Subcutaneous adipose tissue (tissue), 4 donors: ENCODE results near the gene RAB32. TPM values are rescaled to one million over a fixed set of nuclear protein-coding genes. Genes with fewer than 3 reads are reported as not detected.

Source experiments
- total RNA-seq, 4 donors: library from RNA; depleted of rRNA; stranded (reverse); fragments of >200 nt; gene quantifications; one replicate each; pipeline ENCODE4 v1.1.0, GENCODE V29; 2016
- TF ChIP-seq, protein P1 (sequence below): fragments of 450-650 bp; IDR thresholded peaks from one replicate; pipeline ENCODE4 v1.5.1; 2016; ENCODE audit warnings: low read depth, mild to moderate bottlenecking, control low read depth, antibody characterized with exemption, moderate library complexity

RAB32 gene
- total RNA-seq, 4 donors from 2014 or later = 17.0 to 47.8 (median 39.8) TPM

DNA sequence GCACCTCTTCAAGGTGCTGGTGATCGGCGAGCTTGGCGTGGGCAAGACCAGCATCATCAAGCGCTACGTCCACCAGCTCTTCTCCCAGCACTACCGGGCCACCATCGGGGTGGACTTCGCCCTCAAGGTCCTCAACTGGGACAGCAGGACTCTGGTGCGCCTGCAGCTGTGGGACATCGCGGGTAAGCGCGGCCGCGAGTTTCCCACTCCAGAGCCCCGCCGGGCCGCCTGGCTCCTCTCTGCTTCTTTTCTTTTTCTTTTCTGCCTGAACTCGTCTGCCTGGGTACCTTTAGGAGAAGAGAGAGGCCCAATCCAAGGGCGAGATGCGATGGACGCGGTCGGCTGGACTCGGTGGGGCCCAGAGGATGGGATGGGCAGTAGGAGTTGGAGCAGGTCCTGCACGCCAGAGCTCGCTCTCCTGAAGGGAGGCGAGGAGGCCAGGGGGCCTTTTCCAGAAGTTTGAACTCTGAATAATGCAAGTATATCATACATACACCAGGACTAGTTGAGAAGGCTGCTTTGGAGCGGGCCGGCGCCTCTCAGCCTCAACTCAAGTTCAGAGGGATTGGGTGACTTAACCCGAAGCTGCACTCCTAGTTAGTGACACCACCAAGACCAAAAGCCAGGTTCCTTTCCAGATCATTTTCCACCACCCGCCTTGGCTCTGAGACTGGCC lies 445 bp downstream of the RAB32 start:
- TF ChIP-seq, protein P1, sequence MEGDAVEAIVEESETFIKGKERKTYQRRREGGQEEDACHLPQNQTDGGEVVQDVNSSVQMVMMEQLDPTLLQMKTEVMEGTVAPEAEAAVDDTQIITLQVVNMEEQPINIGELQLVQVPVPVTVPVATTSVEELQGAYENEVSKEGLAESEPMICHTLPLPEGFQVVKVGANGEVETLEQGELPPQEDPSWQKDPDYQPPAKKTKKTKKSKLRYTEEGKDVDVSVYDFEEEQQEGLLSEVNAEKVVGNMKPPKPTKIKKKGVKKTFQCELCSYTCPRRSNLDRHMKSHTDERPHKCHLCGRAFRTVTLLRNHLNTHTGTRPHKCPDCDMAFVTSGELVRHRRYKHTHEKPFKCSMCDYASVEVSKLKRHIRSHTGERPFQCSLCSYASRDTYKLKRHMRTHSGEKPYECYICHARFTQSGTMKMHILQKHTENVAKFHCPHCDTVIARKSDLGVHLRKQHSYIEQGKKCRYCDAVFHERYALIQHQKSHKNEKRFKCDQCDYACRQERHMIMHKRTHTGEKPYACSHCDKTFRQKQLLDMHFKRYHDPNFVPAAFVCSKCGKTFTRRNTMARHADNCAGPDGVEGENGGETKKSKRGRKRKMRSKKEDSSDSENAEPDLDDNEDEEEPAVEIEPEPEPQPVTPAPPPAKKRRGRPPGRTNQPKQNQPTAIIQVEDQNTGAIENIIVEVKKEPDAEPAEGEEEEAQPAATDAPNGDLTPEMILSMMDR = no peak

DNA sequence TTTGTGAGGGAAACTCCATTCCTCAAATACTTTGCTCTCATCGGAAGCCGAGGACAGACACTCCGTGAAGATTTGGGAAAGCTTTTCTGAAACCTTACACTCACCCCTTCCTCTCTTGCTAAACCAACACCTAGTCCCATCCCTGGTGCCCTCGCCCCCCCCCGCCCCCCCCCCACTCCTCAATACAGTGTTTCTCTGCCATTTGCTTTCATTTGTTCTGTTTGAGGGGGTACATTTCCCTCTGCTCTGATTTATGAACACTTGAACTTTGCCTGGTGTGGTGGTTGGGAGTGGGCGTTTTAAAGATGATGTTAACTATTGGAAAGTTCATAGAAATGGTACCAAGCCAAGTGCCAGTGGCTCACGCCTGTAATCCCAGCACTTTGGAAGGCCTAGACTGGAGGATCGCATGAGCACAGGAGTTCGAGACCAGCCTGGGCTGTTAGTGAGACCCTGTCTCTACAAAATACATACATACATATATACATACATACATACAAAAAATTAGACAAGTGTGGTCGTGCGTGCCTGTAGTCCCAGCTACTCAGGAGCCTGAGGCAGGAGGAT lies 1.1 kb downstream of the RAB32 start:
- TF ChIP-seq, protein P1 = no peak

DNA sequence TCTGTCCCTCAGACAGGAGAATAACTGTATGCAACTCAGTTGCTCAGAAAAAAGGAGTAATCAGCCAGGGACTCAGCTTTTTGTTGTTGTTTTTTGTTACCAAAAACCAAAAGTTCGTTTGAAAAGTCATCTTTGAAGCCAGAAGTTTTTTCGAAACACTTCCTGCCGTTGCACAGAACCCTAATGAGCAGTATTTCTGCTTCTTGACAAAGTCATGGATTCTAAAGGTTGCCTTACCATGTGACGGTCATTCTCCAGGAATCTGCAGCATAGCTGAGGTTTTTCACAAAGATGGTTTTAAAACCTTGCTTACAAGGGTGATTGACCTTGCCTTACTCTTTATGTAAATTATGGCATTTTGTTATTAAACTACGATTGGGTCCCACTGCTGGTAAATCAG lies 1.9 kb downstream of the RAB32 start:
- TF ChIP-seq, protein P1 = no peak

DNA sequence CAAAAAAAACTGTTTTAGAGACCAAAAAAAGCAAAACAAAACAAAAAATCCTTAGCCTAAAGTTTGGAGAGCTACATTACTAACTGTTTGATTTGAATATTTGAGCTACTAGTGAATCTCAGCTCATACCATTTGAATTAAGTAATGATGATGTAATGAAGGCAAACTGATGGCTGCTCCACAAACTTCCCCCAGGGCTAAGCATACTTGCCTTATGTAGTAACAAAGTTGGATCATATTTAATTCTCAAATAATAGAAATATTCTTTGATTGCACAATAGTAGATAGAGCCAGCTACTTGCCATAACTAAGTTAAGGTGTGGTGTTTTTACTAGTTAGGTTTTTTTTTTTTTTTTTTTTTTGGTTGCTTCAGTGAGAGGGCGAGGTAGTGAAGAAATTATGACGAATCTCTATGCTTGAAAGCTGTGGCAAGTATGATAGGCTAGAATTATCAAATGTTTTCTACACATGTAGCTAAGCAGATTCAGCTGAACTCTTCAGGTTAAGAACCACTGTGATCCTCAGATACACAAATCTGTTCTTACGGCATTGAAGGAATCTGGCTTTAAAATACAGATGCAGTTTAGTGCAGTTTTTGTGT lies 2.9 kb downstream of the RAB32 start:
- TF ChIP-seq, protein P1 = no peak

DNA sequence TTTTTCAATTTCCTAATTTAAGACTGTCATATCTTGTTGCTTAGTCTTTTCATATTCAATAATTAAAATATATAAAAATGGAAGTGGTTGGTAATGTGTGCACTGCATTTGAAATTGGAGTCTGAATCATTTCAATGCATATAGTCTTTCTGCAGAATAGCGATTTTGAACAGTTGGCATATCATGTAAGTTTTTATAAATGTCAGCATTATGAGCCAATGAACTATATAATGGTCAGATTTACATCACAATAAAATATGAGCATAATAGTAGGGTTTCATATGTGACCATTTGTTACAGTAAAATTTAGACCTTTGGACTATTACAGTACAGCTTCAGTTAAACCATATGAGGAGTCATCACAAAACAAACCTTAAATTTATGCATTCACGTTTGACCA lies 4.3 kb downstream of the RAB32 start:
- TF ChIP-seq, protein P1 = no peak

DNA sequence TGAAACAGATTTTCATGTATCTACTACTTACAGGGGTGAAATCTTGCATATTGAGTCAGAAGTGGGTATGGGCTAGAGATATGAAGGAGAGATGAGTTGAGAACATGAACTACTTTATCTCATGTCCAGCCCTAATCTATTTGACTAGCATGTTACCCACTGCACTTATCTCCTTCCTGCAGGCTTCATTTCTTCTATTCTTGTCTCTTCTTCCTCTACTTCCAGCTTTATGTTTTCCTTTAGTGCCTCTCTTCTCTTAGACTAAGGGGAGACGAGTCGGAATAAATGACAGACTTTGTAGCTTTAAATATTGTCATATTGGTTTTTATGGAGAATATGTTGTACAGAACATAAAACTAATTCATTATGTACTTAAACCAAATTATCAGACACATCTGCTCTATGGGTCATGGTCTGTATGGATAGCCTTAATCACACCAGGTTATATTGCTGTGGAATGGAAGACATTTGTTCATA lies 5.3 kb downstream of the RAB32 start:
- TF ChIP-seq, protein P1 = no peak

DNA sequence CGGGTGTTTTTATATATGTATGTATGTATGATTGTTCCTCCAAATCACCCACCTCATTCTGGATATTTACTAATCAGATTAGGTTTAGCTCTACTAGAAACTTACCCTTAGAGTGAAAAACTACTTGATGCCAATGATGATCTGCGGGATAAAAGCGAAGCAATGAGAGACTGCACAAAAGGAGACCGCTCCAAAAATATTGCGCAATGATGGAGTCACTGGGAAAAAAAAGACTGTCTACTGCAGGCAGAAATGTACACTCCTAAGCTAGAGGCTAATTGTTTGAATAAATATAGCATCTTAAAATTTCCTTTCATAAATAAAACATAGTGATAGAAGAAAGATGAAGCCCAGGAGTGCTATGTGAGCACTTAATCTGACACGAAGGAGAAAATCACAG lies 7.3 kb downstream of the RAB32 start:
- TF ChIP-seq, protein P1 = no peak
